AG04450 (cell line): ENCODE data around the gene TIMM10B. TPM values are rescaled to one million over a fixed set of nuclear protein-coding genes. Genes with fewer than 3 reads are reported as not detected.

Experiments used
- CTCF ChIA-PET: fragments of 300-600, 350-600 bp; formaldehyde crosslinking; extraction: SDS; loops from one replicate; lab custom pipeline; 2022; ENCODE audit warnings: antibody characterized with exemption, inconsistent platforms; lab: Charles Lee
- POLR2A ChIA-PET: fragments of 350-600 bp; formaldehyde crosslinking; extraction: SDS; loops from one replicate; lab custom pipeline; 2021; ENCODE audit warnings: antibody characterized with exemption, inconsistent platforms; lab: Yijun Ruan, JAX
- DNase-seq: peaks from one replicate; pipeline ENCODE4 v3.0.0-alpha.2; 2011; ENCODE audit warnings: low read depth, low spot score
- H3K27ac ChIP-seq: one replicate; pipeline ENCODE4 v1.5.1; 2012; ENCODE audit warnings: low read depth, low read length, control low read depth
- H3K27me3 ChIP-seq: one replicate; pipeline ENCODE4 v1.6.0; 2012; ENCODE audit warnings: low read length; ENCODE audit not compliant: control insufficient read depth, insufficient read depth
- H3K4me3 ChIP-seq: 2 replicates; pipeline ENCODE4 v1.5.1; 2011; ENCODE audit warnings: mild to moderate bottlenecking, low read depth, low read length, control low read depth
- H3K9me3 ChIP-seq: 2 replicates; pipeline ENCODE4 v1.5.1; 2012; ENCODE audit warnings: low read length; ENCODE audit not compliant: control insufficient read depth, insufficient read depth
- CTCF ChIP-seq: IDR thresholded peaks from 2 replicates; pipeline ENCODE4 v1.5.1; 2011; ENCODE audit warnings: low read depth, low read length, control low read depth, inconsistent platforms
- polyA plus RNA-seq: library from polyadenylated mRNA; depleted of rRNA; stranded (reverse); fragments of >200 nt; gene quantifications from 2 replicates; pipeline ENCODE4 v1.2.3, GENCODE V29; 2011

TIMM10B gene
- polyA plus RNA-seq, 1 experiment, result 33.1 TPM

GRCh38 chr11:6443269-6444003, 37.9 kb upstream of the TIMM10B start:
- Histone ChIP-seq H3K9me3 (no peaks in the 10 kb centered on the region), H3K4me3 (no peak overlapping the region), H3K27me3 (no peaks in the 10 kb centered on the region), H3K27ac (no peak overlapping the region)
- ChIA-PET CTCF (interaction anchor here (0.6 to 15.7 kb wide), 37 partner anchors 10 to 802 kb away, joined by 3 to 604 read pairs (median 4); partner anchors contain the start of genes MRPL17, SMPD1 and TRIM3), POLR2A (interaction anchor here (0.7 to 1.0 kb wide), 2 partner anchors 61 to 64 kb away, joined by 3 to 4 read pairs; no protein-coding TSS in a partner anchor)
- peak; percentile 89 for TF ChIP-seq CTCF
- no peak for DNase-seq

- ChIA-PET POLR2A (interaction anchor here (0.5 kb wide), 1 partner anchor 183 kb away, joined by 3 read pairs; no protein-coding TSS in a partner anchor), CTCF (interaction anchor here (2.9 to 15.7 kb wide), 2 partner anchors 10 to 68 kb away, joined by 14 to 604 read pairs; no protein-coding TSS in a partner anchor)
- DNase-seq, result no peak
- no peak for TF ChIP-seq CTCF
- Histone ChIP-seq H3K27me3 (no peaks in the 10 kb centered on the region), H3K4me3 (no peak overlapping the region), H3K9me3 (no peaks in the 10 kb centered on the region), H3K27ac (no peak overlapping the region)
Measured at GRCh38 chr11:6448574-6448973, 32.7 kb upstream of the TIMM10B start.

- Histone ChIP-seq H3K27ac (no peak overlapping the region), H3K9me3 (no peaks in the 10 kb centered on the region; the same call in 1 of the 2 replicates), H3K27me3 (no peaks in the 10 kb centered on the region), H3K4me3 (no peak overlapping the region)
- no peak for TF ChIP-seq CTCF
- ChIA-PET CTCF (interaction anchor here (0.6 to 4.2 kb wide), 5 partner anchors 9 to 89 kb away, joined by 3 to 26 read pairs (median 8); no protein-coding TSS in a partner anchor), POLR2A (no interaction called here)
- no peak for DNase-seq
Measured at GRCh38 chr11:6452219-6452618, 29.1 kb upstream of the TIMM10B start.

GRCh38 chr11:6453152-6453551, 28.1 kb upstream of the TIMM10B start:
- TF ChIP-seq CTCF, result no peak
- H3K27ac ChIP-seq, result no peak overlapping the region
- H3K4me3 ChIP-seq, result no peak overlapping the region
- ChIA-PET POLR2A (no interaction called here), CTCF (interaction anchor here (0.9 to 4.2 kb wide), 4 partner anchors 10 to 90 kb away, joined by 3 to 26 read pairs (median 7); no protein-coding TSS in a partner anchor)
- H3K9me3 ChIP-seq, result no peaks in the 10 kb centered on the region; the same call in 1 of the 2 replicates
- no peaks in the 10 kb centered on the region for H3K27me3 ChIP-seq
- DNase-seq, result no peak

GRCh38 chr11:6455070-6455469, 26.2 kb upstream of the TIMM10B start:
- Histone ChIP-seq H3K9me3 (no peaks in the 10 kb centered on the region; the same call in 1 of the 2 replicates), H3K4me3 (no peak overlapping the region), H3K27me3 (no peaks in the 10 kb centered on the region), H3K27ac (no peak overlapping the region)
- no peak for DNase-seq
- TF ChIP-seq CTCF, result no peak
- POLR2A ChIA-PET, result no interaction called here
- CTCF ChIA-PET, result interaction anchor here (2.9 to 4.2 kb wide), 2 partner anchors 12 to 76 kb away, joined by 14 to 26 read pairs; no protein-coding TSS in a partner anchor
